HEK293 (cell line): ENCODE measurements around the gene TTBK1.

Experiments used
- CTCF ChIP-seq: fragments of 450-650 bp; formaldehyde crosslinking; IDR thresholded peaks from 2 replicates; pipeline ENCODE4 v1.5.1; 2016; ENCODE audit warnings: missing biosample characterization, missing genetic modification characterization
- INSM2 ChIP-seq: fragments of 450-650 bp; formaldehyde crosslinking; IDR thresholded peaks from 2 replicates; pipeline ENCODE4 v1.5.1; 2016; ENCODE audit warnings: missing biosample characterization, missing genetic modification characterization
- MZF1 ChIP-seq: fragments of 450-650 bp; formaldehyde crosslinking; IDR thresholded peaks from 2 replicates; pipeline ENCODE4 v1.5.1; 2017; ENCODE audit warnings: missing biosample characterization, missing genetic modification characterization, borderline replicate concordance
- PBX3 ChIP-seq: sonication (generic); formaldehyde crosslinking; IDR thresholded peaks from 2 replicates; pipeline ENCODE4 v1.8.1; 2022; ENCODE audit warnings: mild to moderate bottlenecking, moderate library complexity, missing genetic modification reagents
- REST ChIP-seq: fragments of 450-650 bp; formaldehyde crosslinking; IDR thresholded peaks from 2 replicates; pipeline ENCODE4 v1.5.1; 2016; ENCODE audit warnings: missing biosample characterization, missing genetic modification characterization
- TCF7L2 ChIP-seq: IDR thresholded peaks from 2 replicates; pipeline ENCODE4 v1.6.1; 2011; ENCODE audit warnings: low read depth, mild to moderate bottlenecking, inconsistent platforms, low read length, moderate library complexity, borderline replicate concordance
- ZBTB11 ChIP-seq: fragments of 450-650 bp; formaldehyde crosslinking; conservative IDR thresholded peaks from 2 replicates; pipeline ENCODE4 v1.5.1; 2016; ENCODE audit warnings: low read depth, missing biosample characterization, missing genetic modification characterization
- ZBTB26 ChIP-seq: fragments of 450-650 bp; formaldehyde crosslinking; optimal IDR thresholded peaks from 2 replicates; pipeline ENCODE3; 2016; ENCODE audit warnings: missing biosample characterization, mild to moderate bottlenecking, missing genetic modification characterization
- ZBTB6 ChIP-seq: fragments of 450-650 bp; formaldehyde crosslinking; IDR thresholded peaks from 2 replicates; pipeline ENCODE4 v1.5.1; 2017; ENCODE audit warnings: missing biosample characterization, missing genetic modification characterization
- ZNF211 ChIP-seq: fragments of 450-650 bp; formaldehyde crosslinking; IDR thresholded peaks from 2 replicates; pipeline ENCODE4 v1.5.1; 2016; ENCODE audit warnings: low read depth, missing biosample characterization, missing genetic modification characterization
- ZNF488 ChIP-seq: fragments of 450-650 bp; formaldehyde crosslinking; IDR thresholded peaks from 2 replicates; pipeline ENCODE4 v1.5.1; 2016; ENCODE audit warnings: missing biosample characterization, missing genetic modification characterization
- ZNF580 ChIP-seq: fragments of 450-650 bp; formaldehyde crosslinking; IDR thresholded peaks from 2 replicates; pipeline ENCODE4 v1.5.1; 2016; ENCODE audit warnings: missing biosample characterization, missing genetic modification characterization
- ZNF707 ChIP-seq: fragments of 450-650 bp; formaldehyde crosslinking; IDR thresholded peaks from 2 replicates; pipeline ENCODE4 v1.5.1; 2016; ENCODE audit warnings: missing biosample characterization, missing genetic modification characterization

GRCh38 chr6:43310134-43310533, 66.9 kb downstream of the TTBK1 start:
- no peak for TF ChIP-seq MZF1 (tag by site-specific recombination)
- no peak for TF ChIP-seq ZNF707
- TF ChIP-seq ZBTB26 (tag by site-specific recombination) = no peak
- no peak for TF ChIP-seq REST (tag by site-specific recombination)
- no peak for TF ChIP-seq ZBTB11 (tag by site-specific recombination)
- no peak for TF ChIP-seq TCF7L2
- TF ChIP-seq ZNF488 = no peak
- no peak for TF ChIP-seq INSM2 (tag by site-specific recombination)
- TF ChIP-seq ZNF580 (tag by site-specific recombination) = no peak
- no peak for TF ChIP-seq CTCF (tag by site-specific recombination)
- no peak for TF ChIP-seq ZBTB6
- TF ChIP-seq PBX3 (CRISPR knock-in tag) = no peak
- TF ChIP-seq ZNF211 (tag by site-specific recombination) = no peak
